ENCODE data around the gene PTPRU.

Gene PTPRU

GRCh38 chr1:29255134-29255666 lies 18.9 kb downstream of the PTPRU start:
- Histone ChIP-seq H3K27ac (ENCODE audit: low read depth, low read length) (no peak overlapping the region), H3K36me3 (ENCODE audit: control insufficient read depth, low read length) (no peaks in the 10 kb centered on the region), H3K79me2 (ENCODE audit: control insufficient read depth, low read length) (no peaks in the 10 kb centered on the region), H3K9me3 (ENCODE audit: control insufficient read depth, insufficient read depth, low read length) (no peaks in the 10 kb centered on the region), H3K4me1 (ENCODE audit: control insufficient read depth, low read length) (0 out of 2 replicates have a peak, but pooled peaks cover 6% of the 10 kb centered on the region), H3K27me3 (ENCODE audit: control insufficient read depth, low read length) (peaks cover 25% of the 10 kb centered on the region), H3K4me2 (ENCODE audit: low read length) (no peak overlapping the region), H3K4me3 (ENCODE audit: low read length) (no peak overlapping the region), H3K9me2 (replicated peaks; ENCODE audit: control insufficient read depth, low read length) (no peaks in the 10 kb centered on the region), H3F3A (ENCODE audit: control insufficient read depth, insufficient read depth) (no peaks in the 10 kb centered on the region), H4K20me1 (ENCODE audit: control insufficient read depth, insufficient read depth, low read depth, low read length) (no peaks in the 10 kb centered on the region)
- no peak for TF ChIP-seq CTCF (IDR thresholded peaks at IDR 0.05; ENCODE audit: low read depth, low read length, poor library complexity, severe bottlenecking)
- TF ChIP-seq EZH2phosphoT487 (IDR thresholded peaks at IDR 0.05; ENCODE audit: borderline replicate concordance, low read length) = no peak

- no peaks in the 10 kb centered on the region for H3K9me2 ChIP-seq (replicated peaks; ENCODE audit: control insufficient read depth, low read length)
- H4K20me1 ChIP-seq (ENCODE audit: control insufficient read depth, insufficient read depth, low read depth, low read length) = no peaks in the 10 kb centered on the region
- no peak overlapping the region for H3K4me2 ChIP-seq (ENCODE audit: low read length)
- H3K4me1 ChIP-seq (ENCODE audit: control insufficient read depth, low read length) = 0 out of 2 replicates have a peak, but pooled peaks cover 6% of the 10 kb centered on the region
- H3K27me3 ChIP-seq (ENCODE audit: control insufficient read depth, low read length) = peaks cover 25% of the 10 kb centered on the region
- H3K79me2 ChIP-seq (ENCODE audit: control insufficient read depth, low read length) = no peaks in the 10 kb centered on the region
- H3K36me3 ChIP-seq (ENCODE audit: control insufficient read depth, low read length) = no peaks in the 10 kb centered on the region
- TF ChIP-seq CTCF (IDR thresholded peaks at IDR 0.05; ENCODE audit: low read depth, low read length, poor library complexity, severe bottlenecking) (peak; percentile 13), EZH2phosphoT487 (IDR thresholded peaks at IDR 0.05; ENCODE audit: borderline replicate concordance, low read length) (no peak)
- H3F3A ChIP-seq (ENCODE audit: control insufficient read depth, insufficient read depth) = no peaks in the 10 kb centered on the region
- H3K9me3 ChIP-seq (ENCODE audit: control insufficient read depth, insufficient read depth, low read length) = no peaks in the 10 kb centered on the region
- H3K4me3 ChIP-seq (ENCODE audit: low read length) = no peak overlapping the region
- no peak overlapping the region for H3K27ac ChIP-seq (ENCODE audit: low read depth, low read length)
Observed at GRCh38 chr1:29256394-29256793, 20.1 kb downstream of the PTPRU start.

- Histone ChIP-seq H3K9me3 (ENCODE audit: control insufficient read depth, insufficient read depth, low read length) (no peaks in the 10 kb centered on the region), H3K4me2 (ENCODE audit: low read length) (no peak overlapping the region)
Observed at GRCh38 chr1:29256979-29257804, 20.9 kb downstream of the PTPRU start.

More at GRCh38 chr1:29256979-29257804, 20.9 kb downstream of the PTPRU start:
- TF ChIP-seq CTCF (IDR thresholded peaks at IDR 0.05; ENCODE audit: low read depth, low read length, poor library complexity, severe bottlenecking) (no peak), EZH2phosphoT487 (IDR thresholded peaks at IDR 0.05; ENCODE audit: borderline replicate concordance, low read length) (no peak)
- Histone ChIP-seq H3K27me3 (ENCODE audit: control insufficient read depth, low read length) (peaks cover 25% of the 10 kb centered on the region), H3K27ac (ENCODE audit: low read depth, low read length) (no peak overlapping the region), H3K79me2 (ENCODE audit: control insufficient read depth, low read length) (no peaks in the 10 kb centered on the region), H3K36me3 (ENCODE audit: control insufficient read depth, low read length) (no peaks in the 10 kb centered on the region), H4K20me1 (ENCODE audit: control insufficient read depth, insufficient read depth, low read depth, low read length) (no peaks in the 10 kb centered on the region), H3K4me3 (ENCODE audit: low read length) (no peak overlapping the region), H3K9me2 (replicated peaks; ENCODE audit: control insufficient read depth, low read length) (no peaks in the 10 kb centered on the region), H3K4me1 (ENCODE audit: control insufficient read depth, low read length) (0 out of 2 replicates have a peak, but pooled peaks cover 6% of the 10 kb centered on the region), H3F3A (ENCODE audit: control insufficient read depth, insufficient read depth) (no peaks in the 10 kb centered on the region)
